Central memory CD8-positive, alpha-beta T cell (primary cell): Measurements from ENCODE around the gene ATP4A.
"Not testable (repeated sequence)": the region's sequence is repeated elsewhere in the genome, so short reads cannot be mapped to it uniquely, and the experiment has no call there.

Source experiments
- ATAC-seq: fragments of 150-1000 bp; cut with Tn5 transposase; replicated peaks from 2 replicates; pipeline ENCODE4 v1.10.0; 2022; ENCODE audit warnings: mild to moderate bottlenecking, moderate FRiP score, moderate number of reproducible peaks; ENCODE audit not compliant: poor library complexity, severe bottlenecking; ENCODE audit errors: extremely low read depth
- DNase-seq, 2 donors: peaks; one replicate each; pipeline ENCODE4 v3.0.0; 2021; ENCODE audit warnings: low spot score in 2 of 2
- H3K27ac Mint-ChIP-seq: one replicate; pipeline ENCODE4 v1.8.0; 2022; ENCODE audit warnings: low read depth, mild to moderate bottlenecking, moderate library complexity, mixed read lengths
- H3K27me3 Mint-ChIP-seq: one replicate; pipeline ENCODE4 v1.8.0; 2022; ENCODE audit warnings: mixed read lengths
- H3K36me3 Mint-ChIP-seq: one replicate; pipeline ENCODE4 v1.8.0; 2022; ENCODE audit warnings: mild to moderate bottlenecking, moderate library complexity, mixed read lengths; ENCODE audit not compliant: insufficient read depth
- H3K4me1 Mint-ChIP-seq: one replicate; pipeline ENCODE4 v1.8.0; 2022; ENCODE audit warnings: mixed read lengths
- H3K4me3 Mint-ChIP-seq: one replicate; pipeline ENCODE4 v1.8.0; 2022; ENCODE audit warnings: mild to moderate bottlenecking, moderate library complexity, mixed read lengths
- H3K9me3 Mint-ChIP-seq: one replicate; pipeline ENCODE4 v1.8.0; 2022; ENCODE audit warnings: mixed read lengths

Gene ATP4A

GRCh38 chr19:35563207-35563829, at the start of gene ATP4A:
TSS of gene ATP4A (minus strand) at chr19:35563658. CDS start at chr19:35563629, 29 bp downstream.
- Mint-ChIP-seq H3K9me3 (no peaks in the 10 kb centered on the region), H3K27me3 (peaks cover 71% of the 10 kb centered on the region), H3K27ac (no peak within 1 kb of the TSS), H3K4me1 (no peaks in the 10 kb centered on the region), H3K36me3 (no peaks in the 10 kb centered on the region), H3K4me3 (no peak within 1 kb of the TSS)
- no peak for ATAC-seq
- no peak for DNase-seq

- peak within 1 kb of the TSS; percentile 92 for H3K27ac Mint-ChIP-seq
Observed at GRCh38 chr19:35612559-35613321, 49.3 kb upstream of the ATP4A start, which contains the start of gene HAUS5. TSS of gene HAUS5 (plus strand) at chr19:35612735. CDS start at chr19:35612795, 60 bp downstream.

GRCh38 chr19:35612224-35612558, 48.7 kb upstream of the ATP4A start:
- Mint-ChIP-seq H3K9me3 (peaks cover 8% of the 10 kb centered on the region), H3K27ac (peak overlapping the region; percentile 92), H3K36me3 (peaks cover 17% of the 10 kb centered on the region), H3K4me3 (peak overlapping the region; percentile 85), H3K4me1 (peaks cover 16% of the 10 kb centered on the region), H3K27me3 (no peaks in the 10 kb centered on the region)
- no peak for DNase-seq
- ATAC-seq = no peak

More at GRCh38 chr19:35612559-35613321, 49.3 kb upstream of the ATP4A start, which contains the start of gene HAUS5:
- ATAC-seq (peak; percentile 94), DNase-seq (peak; percentile 93 to 96)
- Mint-ChIP-seq H3K4me1 (peaks cover 16% of the 10 kb centered on the region), H3K4me3 (peak within 1 kb of the TSS; percentile 85), H3K9me3 (peaks cover 8% of the 10 kb centered on the region), H3K36me3 (peaks cover 17% of the 10 kb centered on the region), H3K27me3 (no peaks in the 10 kb centered on the region)

- no peak overlapping the region for H3K27ac Mint-ChIP-seq
- ATAC-seq (no peak), DNase-seq (no peak)
- no peak overlapping the region for H3K4me3 Mint-ChIP-seq
- H3K9me3 Mint-ChIP-seq = peaks cover 8% of the 10 kb centered on the region
- H3K27me3 Mint-ChIP-seq = no peaks in the 10 kb centered on the region
- peaks cover 17% of the 10 kb centered on the region for H3K36me3 Mint-ChIP-seq
- peaks cover 16% of the 10 kb centered on the region for H3K4me1 Mint-ChIP-seq
Observed at GRCh38 chr19:35609851-35610353, 46.4 kb upstream of the ATP4A start.

- Mint-ChIP-seq H3K27ac (peak overlapping the region; percentile 7), H3K27me3 (no peaks in the 10 kb centered on the region), H3K4me1 (peaks cover 16% of the 10 kb centered on the region), H3K4me3 (no peak overlapping the region), H3K36me3 (peaks cover 10% of the 10 kb centered on the region), H3K9me3 (peaks cover 8% of the 10 kb centered on the region)
- ATAC-seq = no peak
- DNase-seq = no peak
Observed at GRCh38 chr19:35608251-35608650, 44.8 kb upstream of the ATP4A start.

- H3K9me3 Mint-ChIP-seq = peaks cover 8% of the 10 kb centered on the region
- no peak overlapping the region for H3K27ac Mint-ChIP-seq
- H3K4me1 Mint-ChIP-seq = peaks cover 15% of the 10 kb centered on the region
- peaks cover 8% of the 10 kb centered on the region for H3K36me3 Mint-ChIP-seq
- ATAC-seq (no peak), DNase-seq (no peak)
- no peaks in the 10 kb centered on the region for H3K27me3 Mint-ChIP-seq
- H3K4me3 Mint-ChIP-seq = no peak overlapping the region
Observed at GRCh38 chr19:35607661-35608060, 44.2 kb upstream of the ATP4A start.

GRCh38 chr19:35607170-35607569, 43.7 kb upstream of the ATP4A start:
- not testable (repeated sequence) for H3K4me3 Mint-ChIP-seq, H3K9me3 Mint-ChIP-seq, H3K27me3 Mint-ChIP-seq, H3K27ac Mint-ChIP-seq, H3K36me3 Mint-ChIP-seq, H3K4me1 Mint-ChIP-seq, DNase-seq, ATAC-seq

- H3K36me3 Mint-ChIP-seq, ATAC-seq, H3K27ac Mint-ChIP-seq, H3K9me3 Mint-ChIP-seq, DNase-seq, H3K4me3 Mint-ChIP-seq, H3K4me1 Mint-ChIP-seq: not testable (repeated sequence)
- H3K27me3 Mint-ChIP-seq = peaks cover 22% of the 10 kb centered on the region
Observed at GRCh38 chr19:35604436-35604835, 41.0 kb upstream of the ATP4A start.

GRCh38 chr19:35601971-35602370, 38.5 kb upstream of the ATP4A start:
- H3K4me1 Mint-ChIP-seq = no peaks in the 10 kb centered on the region
- H3K27me3 Mint-ChIP-seq = peaks cover 35% of the 10 kb centered on the region
- H3K36me3 Mint-ChIP-seq = no peaks in the 10 kb centered on the region
- no peak overlapping the region for H3K4me3 Mint-ChIP-seq
- no peaks in the 10 kb centered on the region for H3K9me3 Mint-ChIP-seq
- no peak for DNase-seq
- ATAC-seq = no peak
- H3K27ac Mint-ChIP-seq = no peak overlapping the region

- DNase-seq (no peak), ATAC-seq (no peak)
- Mint-ChIP-seq H3K36me3 (no peaks in the 10 kb centered on the region), H3K4me1 (no peaks in the 10 kb centered on the region), H3K27ac (no peak overlapping the region), H3K9me3 (no peaks in the 10 kb centered on the region), H3K27me3 (peaks cover 34% of the 10 kb centered on the region), H3K4me3 (no peak overlapping the region)
Observed at GRCh38 chr19:35596366-35596999, 33.0 kb upstream of the ATP4A start.

GRCh38 chr19:35595928-35596327, 32.5 kb upstream of the ATP4A start:
- Mint-ChIP-seq H3K4me3 (no peak overlapping the region), H3K27ac (no peak overlapping the region), H3K9me3 (no peaks in the 10 kb centered on the region), H3K36me3 (no peaks in the 10 kb centered on the region), H3K4me1 (no peaks in the 10 kb centered on the region), H3K27me3 (peaks cover 28% of the 10 kb centered on the region)
- DNase-seq = no peak
- ATAC-seq = no peak

GRCh38 chr19:35595026-35595425, 31.6 kb upstream of the ATP4A start:
- not testable (repeated sequence) for H3K4me1 Mint-ChIP-seq, H3K36me3 Mint-ChIP-seq, H3K27ac Mint-ChIP-seq, ATAC-seq, DNase-seq, H3K9me3 Mint-ChIP-seq, H3K4me3 Mint-ChIP-seq
- peaks cover 19% of the 10 kb centered on the region for H3K27me3 Mint-ChIP-seq
